Measurements from ENCODE around the gene TUSC2. TPM values are rescaled to one million over a fixed set of nuclear protein-coding genes. Genes with fewer than 3 reads are reported as not detected.
A peak's percentile ranks its signal among the peaks of the same experiment; 100 is the strongest.

TUSC2 gene
- total and polyA plus RNA-seq, 2 of the 13 experiments (the other 11 are each of a cell fraction or from before 2014, with no cell fraction given): 36.7 to 39.1 TPM

GRCh38 chr3:50303013-50303815, 24.8 kb downstream of the TUSC2 start, which contains the start of gene HYAL1 (continued):
- TF ChIP-seq MED8 (CRISPR knock-in tag; IDR thresholded peaks at IDR 0.05; ENCODE audit: insufficient replicate concordance) (peak; percentile 49), PATZ1 (CRISPR knock-in tag; IDR thresholded peaks at IDR 0.05) (peak; percentile 97), NFYB (CRISPR knock-in tag; IDR thresholded peaks at IDR 0.05) (peak; percentile 41; the same call in 1 of the 2 replicates), STAG1 (CRISPR knock-in tag; IDR thresholded peaks at IDR 0.05) (peak; percentile 63), ZNF772 (CRISPR knock-in tag; IDR thresholded peaks at IDR 0.05) (peak; percentile 66; the same call in 1 of the 2 replicates), DMAP1 (CRISPR knock-in tag; IDR thresholded peaks at IDR 0.05) (peak; percentile 34; the same call in 1 of the 2 replicates), ZNF670 (CRISPR knock-in tag; IDR thresholded peaks at IDR 0.05; ENCODE audit: borderline replicate concordance) (peak; percentile 91; the same call in 1 of the 2 replicates), ZNF619 (CRISPR knock-in tag; IDR thresholded peaks at IDR 0.05) (no peak), AGO2 (optimal IDR thresholded peaks at IDR 0.05; ENCODE audit: low read depth, low read length) (peak; percentile 82), THRA (CRISPR knock-in tag; IDR thresholded peaks at IDR 0.05; ENCODE audit: borderline replicate concordance) (peak; percentile 54; the same call in 1 of the 2 replicates), MXD3 (CRISPR knock-in tag; IDR thresholded peaks at IDR 0.05) (peak; percentile 88), ZNF260 (CRISPR knock-in tag; IDR thresholded peaks at IDR 0.05; ENCODE audit: borderline replicate concordance, low read depth) (no peak), ZNF510 (CRISPR knock-in tag; IDR thresholded peaks at IDR 0.05; ENCODE audit: low read depth) (peak; percentile 20; the same call in 1 of the 2 replicates), ZFP37 (CRISPR knock-in tag; IDR thresholded peaks at IDR 0.05; ENCODE audit: borderline replicate concordance) (peak; percentile 44; the same call in 1 of the 2 replicates)
- TF ChIP-seq, protein P1, sequence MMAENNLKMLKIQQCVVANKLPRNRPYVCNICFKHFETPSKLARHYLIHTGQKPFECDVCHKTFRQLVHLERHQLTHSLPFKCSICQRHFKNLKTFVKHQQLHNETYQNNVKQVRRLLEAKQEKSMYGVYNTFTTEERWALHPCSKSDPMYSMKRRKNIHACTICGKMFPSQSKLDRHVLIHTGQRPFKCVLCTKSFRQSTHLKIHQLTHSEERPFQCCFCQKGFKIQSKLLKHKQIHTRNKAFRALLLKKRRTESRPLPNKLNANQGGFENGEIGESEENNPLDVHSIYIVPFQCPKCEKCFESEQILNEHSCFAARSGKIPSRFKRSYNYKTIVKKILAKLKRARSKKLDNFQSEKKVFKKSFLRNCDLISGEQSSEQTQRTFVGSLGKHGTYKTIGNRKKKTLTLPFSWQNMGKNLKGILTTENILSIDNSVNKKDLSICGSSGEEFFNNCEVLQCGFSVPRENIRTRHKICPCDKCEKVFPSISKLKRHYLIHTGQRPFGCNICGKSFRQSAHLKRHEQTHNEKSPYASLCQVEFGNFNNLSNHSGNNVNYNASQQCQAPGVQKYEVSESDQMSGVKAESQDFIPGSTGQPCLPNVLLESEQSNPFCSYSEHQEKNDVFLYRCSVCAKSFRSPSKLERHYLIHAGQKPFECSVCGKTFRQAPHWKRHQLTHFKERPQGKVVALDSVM (CRISPR knock-in tag; IDR thresholded peaks at IDR 0.05): no peak; the same call in none of the 2 replicates
- TF ChIP-seq, protein P2, sequence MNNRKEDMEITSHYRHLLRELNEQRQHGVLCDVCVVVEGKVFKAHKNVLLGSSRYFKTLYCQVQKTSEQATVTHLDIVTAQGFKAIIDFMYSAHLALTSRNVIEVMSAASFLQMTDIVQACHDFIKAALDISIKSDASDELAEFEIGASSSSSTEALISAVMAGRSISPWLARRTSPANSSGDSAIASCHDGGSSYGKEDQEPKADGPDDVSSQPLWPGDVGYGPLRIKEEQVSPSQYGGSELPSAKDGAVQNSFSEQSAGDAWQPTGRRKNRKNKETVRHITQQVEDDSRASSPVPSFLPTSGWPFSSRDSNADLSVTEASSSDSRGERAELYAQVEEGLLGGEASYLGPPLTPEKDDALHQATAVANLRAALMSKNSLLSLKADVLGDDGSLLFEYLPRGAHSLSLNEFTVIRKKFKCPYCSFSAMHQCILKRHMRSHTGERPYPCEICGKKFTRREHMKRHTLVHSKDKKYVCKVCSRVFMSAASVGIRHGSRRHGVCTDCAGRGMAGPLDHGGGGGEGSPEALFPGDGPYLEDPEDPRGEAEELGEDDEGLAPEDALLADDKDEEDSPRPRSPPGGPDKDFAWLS (CRISPR knock-in tag; IDR thresholded peaks at IDR 0.05; ENCODE audit: borderline replicate concordance): no peak

Data from HepG2 (cell line).